ENCODE measurements around the gene FOXR1.
"Not testable (repeated sequence)": the region's sequence is repeated elsewhere in the genome, so short reads cannot be mapped to it uniquely, and the experiment has no call there.

FOXR1 gene

DNA sequence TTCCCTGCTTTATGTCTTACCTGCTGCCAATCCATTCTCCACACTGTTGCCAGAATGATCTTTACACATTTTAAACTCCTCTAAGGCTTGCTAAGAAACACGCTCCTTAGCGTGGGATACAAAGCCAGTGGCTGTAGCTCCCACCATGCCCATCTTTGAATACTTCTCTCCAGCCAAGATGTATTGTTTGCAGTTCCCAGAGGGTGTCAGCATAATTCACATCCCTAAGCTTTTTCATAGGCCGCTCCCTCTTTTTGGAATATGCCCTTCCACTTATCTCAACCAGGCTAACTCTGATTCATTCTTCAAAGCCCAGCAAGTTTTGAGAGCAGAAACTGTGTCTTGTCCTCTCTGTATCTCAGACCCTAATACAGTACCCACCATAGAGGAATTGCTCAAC lies 23.6 kb upstream of the FOXR1 start:
- no peak for DNase-seq (ENCODE audit: low read depth)
- TF ChIP-seq CTCF (conservative IDR thresholded peaks at IDR 0.05; ENCODE audit: low read length), result no peak
- H3K4me3 ChIP-seq (ENCODE audit: low read length), result no peak overlapping the region

- TF ChIP-seq CTCF (conservative IDR thresholded peaks at IDR 0.05; ENCODE audit: low read length), result no peak
- H3K4me3 ChIP-seq (ENCODE audit: low read length), result no peak overlapping the region
- DNase-seq (ENCODE audit: low read depth), result no peak
Observed at GRCh38 chr11:118953265-118953664, 18.3 kb upstream of the FOXR1 start.

DNA sequence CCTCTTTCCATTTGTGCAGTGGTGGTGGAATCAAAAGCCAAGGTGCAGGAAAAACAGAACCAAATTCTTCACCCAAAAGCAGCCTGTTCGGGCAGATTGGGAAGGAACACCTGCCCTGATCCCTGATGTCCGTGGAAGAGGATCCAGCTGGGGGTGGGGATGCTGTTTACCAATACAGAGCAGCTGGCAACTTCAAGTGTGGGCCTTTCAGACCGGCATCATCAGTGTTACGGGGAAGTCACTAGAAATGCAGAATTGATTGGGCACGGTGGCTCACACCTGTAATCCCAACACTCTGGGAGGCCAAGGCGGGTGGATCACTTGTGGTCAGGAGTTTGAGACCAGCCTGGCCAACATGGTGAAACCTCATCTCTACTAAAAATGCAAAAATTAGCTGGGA lies 17.6 kb upstream of the FOXR1 start:
- DNase-seq (ENCODE audit: low read depth); H3K4me3 ChIP-seq (ENCODE audit: low read length): not testable (repeated sequence)

DNA sequence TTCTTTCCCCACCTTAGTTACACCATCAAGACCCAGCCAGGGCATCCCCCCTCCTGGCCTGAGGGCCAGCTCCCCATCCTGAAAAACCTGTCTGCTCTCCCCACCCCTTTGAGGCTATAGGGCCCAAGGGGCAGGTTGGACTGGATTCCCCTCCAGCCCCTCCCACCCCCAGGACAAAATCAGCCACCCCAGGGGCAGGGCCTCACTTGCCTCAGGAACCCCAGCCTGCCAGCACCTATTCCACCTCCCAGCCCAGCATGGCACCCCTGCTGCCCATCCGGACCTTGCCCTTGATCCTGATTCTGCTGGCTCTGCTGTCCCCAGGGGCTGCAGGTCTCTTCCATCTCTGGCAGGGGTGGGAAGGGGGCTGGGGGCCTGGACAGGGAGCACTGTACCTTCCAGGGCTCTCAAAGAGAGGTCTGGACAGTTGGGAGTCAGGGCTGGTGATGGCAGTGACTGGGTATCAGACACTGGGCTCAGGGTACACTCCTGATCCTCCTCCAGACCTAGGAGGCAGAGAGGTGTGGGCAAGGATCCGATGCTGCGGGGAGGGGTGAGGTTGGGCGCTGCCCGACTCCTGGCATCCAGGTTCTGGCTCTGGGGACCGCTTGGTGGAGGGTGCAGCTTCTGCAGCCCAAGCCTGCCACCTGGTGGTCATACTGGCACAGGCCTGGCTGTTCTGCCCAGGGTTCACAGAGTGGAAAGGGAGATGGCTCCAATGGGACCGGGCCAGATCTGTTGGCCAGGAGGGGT lies 15.3 kb upstream of the FOXR1 start, which contains the start of gene UPK2:
TSS of gene UPK2 (plus strand) at position 205 of the 753 bp plus-strand sequence. CDS start at position 258, 53 bp downstream.
- peak; percentile 73 for DNase-seq (ENCODE audit: low read depth)
- H3K4me3 ChIP-seq (ENCODE audit: low read length), result no peak within 1 kb of the TSS
- peak; percentile 96 for TF ChIP-seq CTCF (conservative IDR thresholded peaks at IDR 0.05; ENCODE audit: low read length)

DNA sequence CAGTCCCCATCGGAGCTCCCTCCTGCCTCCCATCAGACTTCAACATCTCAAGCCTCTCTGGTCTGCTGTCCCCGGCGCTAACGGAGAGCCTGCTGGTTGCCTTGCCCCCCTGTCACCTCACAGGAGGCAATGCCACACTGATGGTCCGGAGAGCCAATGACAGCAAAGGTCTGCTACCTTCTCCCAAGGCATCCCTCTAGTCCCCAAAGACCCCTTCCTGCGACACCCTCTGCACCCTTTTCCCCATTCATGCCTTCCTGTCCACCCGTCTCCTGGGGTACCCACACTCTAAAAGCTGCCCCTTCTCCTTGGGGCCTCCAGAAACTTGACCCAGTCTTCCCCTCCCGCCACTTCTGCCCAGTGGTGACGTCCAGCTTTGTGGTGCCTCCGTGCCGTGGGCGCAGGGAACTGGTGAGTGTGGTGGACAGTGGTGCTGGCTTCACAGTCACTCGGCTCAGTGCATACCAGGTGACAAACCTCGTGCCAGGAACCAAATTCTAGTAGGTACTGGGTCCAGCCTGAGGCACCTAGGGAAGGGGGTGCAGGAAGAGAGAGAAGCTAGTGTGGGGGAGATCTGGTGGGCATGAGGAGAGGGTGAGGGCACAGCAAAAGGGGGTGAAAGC lies 14.6 kb upstream of the FOXR1 start:
- no peak for DNase-seq (ENCODE audit: low read depth)
- no peak for TF ChIP-seq CTCF (conservative IDR thresholded peaks at IDR 0.05; ENCODE audit: low read length)
- H3K4me3 ChIP-seq (ENCODE audit: low read length), result no peak overlapping the region

GRCh38 chr11:118957549-118957948 lies 14.0 kb upstream of the FOXR1 start:
- DNase-seq (ENCODE audit: low read depth), result no peak
- TF ChIP-seq CTCF (conservative IDR thresholded peaks at IDR 0.05; ENCODE audit: low read length), result no peak
- no peak overlapping the region for H3K4me3 ChIP-seq (ENCODE audit: low read length)

GRCh38 chr11:118957968-118958367 lies 13.6 kb upstream of the FOXR1 start:
- no peak for TF ChIP-seq CTCF (conservative IDR thresholded peaks at IDR 0.05; ENCODE audit: low read length)
- DNase-seq (ENCODE audit: low read depth), result no peak
- no peak overlapping the region for H3K4me3 ChIP-seq (ENCODE audit: low read length)
